ENCODE measurements around the gene NUBP2. TPM values are rescaled to one million over a fixed set of nuclear protein-coding genes. Genes with fewer than 3 reads are reported as not detected.
A peak's percentile ranks its signal among the peaks of the same experiment; 100 is the strongest.

The NUBP2 gene
- total RNA-seq, 1 experiment from 2014 or later, result 69.4 TPM

DNA sequence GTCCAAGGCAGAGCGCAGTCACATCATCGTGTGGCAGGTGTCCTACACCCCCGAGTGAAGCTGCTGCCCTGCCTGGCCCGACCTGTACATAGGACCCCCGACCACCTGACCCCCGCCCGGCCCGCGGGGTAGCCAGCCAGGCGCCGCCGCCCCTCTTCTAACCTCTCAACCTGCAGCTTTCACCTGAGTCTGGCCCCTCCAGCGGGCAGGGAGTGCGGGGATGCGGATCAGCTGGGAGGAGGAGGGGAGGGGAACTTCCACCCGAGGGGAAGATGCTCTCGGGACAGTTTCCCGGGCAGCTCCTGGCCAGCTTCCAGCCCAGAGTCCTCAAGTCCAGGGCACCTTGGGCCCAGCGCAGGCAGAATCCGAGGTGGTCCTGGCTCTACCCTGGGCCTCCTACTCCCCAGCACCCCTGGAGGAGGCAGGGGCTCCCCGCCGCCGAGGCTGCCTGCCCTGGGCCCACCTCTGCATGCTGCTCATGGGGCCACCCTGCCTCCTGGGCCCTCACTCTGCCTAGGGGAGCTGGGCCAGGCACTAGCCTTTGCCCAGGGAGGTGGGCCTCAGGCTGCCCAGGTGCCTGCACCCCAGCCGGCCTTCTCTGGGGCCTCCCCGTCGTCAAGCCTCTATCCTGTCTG is 13.9 kb upstream of the NUBP2 start:
- H3K4me3 Mint-ChIP-seq, result no peak overlapping the region
- no CpG with 5 or more reads among the region's 26 CpGs for WGBS (ENCODE audit: extremely low coverage, insufficient read length, low lambda C conversion rate)
- H2BK120ac ChIP-seq (ENCODE audit: low read depth, low read length, poor library complexity, severe bottlenecking), result no peak overlapping the region
- H3K27me3 ChIP-seq (ENCODE audit: insufficient read depth, low read length), result no peaks in the 10 kb centered on the region
- no peaks in the 10 kb centered on the region; the same call in 1 of the 2 replicates for H3K27me3 Mint-ChIP-seq (ENCODE audit: low read depth)
- no peak overlapping the region for H3K18ac ChIP-seq (ENCODE audit: insufficient read length, low read depth, low read length)
- no peak overlapping the region for H2BK20ac ChIP-seq (ENCODE audit: low read depth, low read length, poor library complexity, severe bottlenecking)
- H3K79me1 ChIP-seq (ENCODE audit: insufficient read depth, low read depth, low read length, poor library complexity, severe bottlenecking), result no peaks in the 10 kb centered on the region
- peaks cover 3 to 16% of the 10 kb centered on the region in 2 experiments for H3K4me1 Mint-ChIP-seq
- H3K9me3 ChIP-seq (ENCODE audit: control insufficient read depth, low read depth, low read length), result no peaks in the 10 kb centered on the region
- no peak overlapping the region for H2AK5ac ChIP-seq (ENCODE audit: insufficient read length, low read length)
- H2BK12ac ChIP-seq (ENCODE audit: insufficient read length, low read depth, low read length), result no peak overlapping the region
- H3T11ph ChIP-seq (ENCODE audit: low read length), result no peak overlapping the region
- H3K27ac ChIP-seq (ENCODE audit: insufficient read length, low read depth, low read length), result no peak overlapping the region
- peak overlapping the region in 1 of 3 experiments; percentile 85; a peak in 1 of 7 replicates for H3K27ac Mint-ChIP-seq
- no peak overlapping the region for H2AFZ ChIP-seq (ENCODE audit: low read length)
- H3K4me2 ChIP-seq (ENCODE audit: insufficient read depth, insufficient read length, low read length), result no peak overlapping the region
- H4K20me1 ChIP-seq (ENCODE audit: control insufficient read depth, insufficient read depth, insufficient read length), result no peaks in the 10 kb centered on the region
- H2BK5ac ChIP-seq (ENCODE audit: insufficient read length, low read length), result no peak overlapping the region
- no peaks in the 10 kb centered on the region for H3K4me1 ChIP-seq (ENCODE audit: insufficient read depth, low read length)
- H4K91ac ChIP-seq (ENCODE audit: insufficient read length, low read depth, low read length), result no peak overlapping the region
- H3K4ac ChIP-seq (ENCODE audit: low read depth, low read length), result no peak overlapping the region
- H3K79me2 ChIP-seq (ENCODE audit: insufficient read depth, low read length), result no peaks in the 10 kb centered on the region; the same call in 1 of the 2 replicates
- H3K9me3 Mint-ChIP-seq, result no peaks in the 10 kb centered on the region
- no peak overlapping the region for H3K9ac ChIP-seq (ENCODE audit: extremely low read depth, insufficient read length, low read length)
- H3K56ac ChIP-seq (ENCODE audit: insufficient read length, low read depth, low read length), result no peak overlapping the region
- no peak overlapping the region for H3K23ac ChIP-seq (ENCODE audit: insufficient read length, low read depth, low read length)
- no peak overlapping the region for H4K8ac ChIP-seq (replicated peaks; ENCODE audit: insufficient read length, low read depth, low read length)
- peaks cover 7% of the 10 kb centered on the region for H3K23me2 ChIP-seq (ENCODE audit: insufficient read length, low read depth, low read length, poor library complexity, severe bottlenecking)
- H2BK15ac ChIP-seq (ENCODE audit: low read depth, low read length), result no peak overlapping the region
- peaks cover 11 to 37% (median 36%) of the 10 kb centered on the region in 3 experiments; a peak in 6 of 7 replicates for H3K36me3 Mint-ChIP-seq (ENCODE audit: insufficient read depth in 1 of 3, low read depth in 3 of 3)
- TF ChIP-seq, protein P1, sequence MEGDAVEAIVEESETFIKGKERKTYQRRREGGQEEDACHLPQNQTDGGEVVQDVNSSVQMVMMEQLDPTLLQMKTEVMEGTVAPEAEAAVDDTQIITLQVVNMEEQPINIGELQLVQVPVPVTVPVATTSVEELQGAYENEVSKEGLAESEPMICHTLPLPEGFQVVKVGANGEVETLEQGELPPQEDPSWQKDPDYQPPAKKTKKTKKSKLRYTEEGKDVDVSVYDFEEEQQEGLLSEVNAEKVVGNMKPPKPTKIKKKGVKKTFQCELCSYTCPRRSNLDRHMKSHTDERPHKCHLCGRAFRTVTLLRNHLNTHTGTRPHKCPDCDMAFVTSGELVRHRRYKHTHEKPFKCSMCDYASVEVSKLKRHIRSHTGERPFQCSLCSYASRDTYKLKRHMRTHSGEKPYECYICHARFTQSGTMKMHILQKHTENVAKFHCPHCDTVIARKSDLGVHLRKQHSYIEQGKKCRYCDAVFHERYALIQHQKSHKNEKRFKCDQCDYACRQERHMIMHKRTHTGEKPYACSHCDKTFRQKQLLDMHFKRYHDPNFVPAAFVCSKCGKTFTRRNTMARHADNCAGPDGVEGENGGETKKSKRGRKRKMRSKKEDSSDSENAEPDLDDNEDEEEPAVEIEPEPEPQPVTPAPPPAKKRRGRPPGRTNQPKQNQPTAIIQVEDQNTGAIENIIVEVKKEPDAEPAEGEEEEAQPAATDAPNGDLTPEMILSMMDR (conservative IDR thresholded peaks at IDR 0.05), result no peak
- no peak overlapping the region for H4K5ac ChIP-seq (ENCODE audit: insufficient read length, low read depth, low read length)
- no peak overlapping the region; the same call in 1 of the 2 replicates for H3K14ac ChIP-seq (ENCODE audit: insufficient read depth, low read length)
- no peak for DNase-seq

Measured in H9 (cell line).